Metanephros (tissue), 1 donor: ENCODE measurements around the gene ADIG. TPM values are rescaled to one million over a fixed set of nuclear protein-coding genes. Genes with fewer than 3 reads are reported as not detected.

Experiments used
- total RNA-seq: library from RNA; depleted of rRNA; stranded (reverse); fragments of >200 nt; gene quantifications from one replicate; pipeline ENCODE4 v1.2.3, GENCODE V29; 2014

Gene ADIG
- not detected for total RNA-seq

GRCh38 chr20:38581013-38581412, at the start of gene ADIG:
TSS of gene ADIG (plus strand) at chr20:38581197. CDS start at chr20:38581251, 54 bp downstream.

DNA sequence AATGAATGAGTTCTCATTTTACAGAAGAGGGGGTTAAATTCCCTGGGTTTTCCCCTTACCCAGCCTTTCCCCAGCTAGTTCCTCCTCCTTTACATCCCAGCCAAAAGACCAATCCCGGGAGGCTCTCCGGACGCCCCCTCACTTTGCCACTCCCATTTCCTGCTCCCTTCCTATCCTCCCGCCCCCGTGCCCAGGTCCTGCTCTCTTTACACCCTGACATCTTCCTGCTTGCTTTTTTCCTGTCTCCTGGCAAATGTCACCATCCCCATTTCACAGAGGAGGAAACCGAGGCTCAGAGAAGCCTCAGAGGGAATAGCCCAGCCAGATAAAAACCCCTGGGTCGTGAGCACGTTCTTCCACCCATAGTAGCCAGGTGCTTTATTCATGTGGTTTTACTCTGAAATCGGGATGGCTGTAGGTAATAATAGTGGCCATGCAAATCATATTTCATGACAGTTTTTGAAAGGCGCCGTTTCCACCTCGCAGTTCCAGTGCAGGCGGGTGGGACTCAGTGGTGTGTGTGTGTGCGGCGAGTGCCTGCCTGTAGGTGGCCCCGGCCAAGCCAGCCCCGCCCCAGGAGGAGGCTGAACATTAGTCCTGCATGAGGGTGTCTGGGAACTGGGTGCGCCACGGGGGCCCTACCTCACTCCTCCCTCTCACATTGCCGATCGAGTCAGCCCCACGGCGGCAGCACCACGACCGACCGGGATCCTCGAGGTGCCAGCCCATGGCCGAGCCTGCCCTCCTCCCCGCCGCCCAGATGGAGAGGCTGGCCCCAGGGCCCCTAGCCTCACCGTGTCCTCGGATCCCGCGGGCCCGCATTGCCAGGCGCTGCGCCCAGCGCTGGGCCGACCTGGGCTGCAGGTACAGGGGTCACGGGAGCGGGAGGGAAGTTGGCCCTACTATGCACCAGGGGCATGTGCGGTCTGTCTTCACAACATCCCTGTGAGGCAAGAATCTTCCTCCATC, 20.5 kb downstream of the ADIG start, which contains the start of gene ARHGAP40:
TSS of gene ARHGAP40 (plus strand) at position 594 of the 969 bp plus-strand sequence.

Other genes starting within 250 kb of the ADIG start
- gene LBP, start 234.7 kb upstream of the ADIG start, total RNA-seq = not detected
- gene SNHG17, start 145.9 kb upstream of the ADIG start, total RNA-seq = 21.0 TPM
- gene RALGAPB, start 108.4 kb upstream of the ADIG start, total RNA-seq = 41.6 TPM
- 0.53 TPM for gene ARHGAP40, start 20.6 kb downstream of the ADIG start, total RNA-seq
- 1.3 TPM for gene SLC32A1, start 143.3 kb downstream of the ADIG start, total RNA-seq
- gene ACTR5, start 167.3 kb downstream of the ADIG start, total RNA-seq = 10.5 TPM
- 7.1 TPM for gene PPP1R16B, start 224.5 kb downstream of the ADIG start, total RNA-seq